Kidney epithelial cell (primary cell): Measurements from ENCODE around the gene LIPH. TPM values are rescaled to one million over a fixed set of nuclear protein-coding genes. Genes with fewer than 3 reads are reported as not detected.

Experiments
- DNase-seq: peaks from one replicate; pipeline ENCODE4 v3.0.0-alpha.2; 2010; ENCODE audit warnings: low read depth
- H3K27me3 ChIP-seq: 2 replicates; pipeline ENCODE4 v1.6.0; 2011; ENCODE audit warnings: low read length; ENCODE audit not compliant: control insufficient read depth, insufficient read depth
- H3K36me3 ChIP-seq: 2 replicates; pipeline ENCODE4 v1.5.1; 2011; ENCODE audit warnings: low read length; ENCODE audit not compliant: control insufficient read depth, insufficient read depth
- H3K4me3 ChIP-seq: 2 replicates; pipeline ENCODE4 v1.5.1; 2011; ENCODE audit warnings: low read depth, mild to moderate bottlenecking, control low read depth, low read length
- CTCF ChIP-seq: IDR thresholded peaks from 2 replicates; pipeline ENCODE4 v1.5.1; 2011; ENCODE audit warnings: mild to moderate bottlenecking, moderate library complexity, low read length, control low read depth, inconsistent platforms; ENCODE audit not compliant: insufficient read depth, poor library complexity, severe bottlenecking
- total RNA-seq: library from RNA; depleted of rRNA; stranded (reverse); fragments of >200 nt; gene quantifications from 2 replicates; pipeline ENCODE4 v1.2.3, GENCODE V29; 2015

LIPH gene
- total RNA-seq, 1 donor from 2014 or later, result 4.3 TPM

GRCh38 chr3:185508335-185508991, 43.9 kb downstream of the LIPH start:
- H3K36me3 ChIP-seq, result no peaks in the 10 kb centered on the region
- no peak for DNase-seq
- H3K27me3 ChIP-seq, result no peaks in the 10 kb centered on the region
- H3K4me3 ChIP-seq, result no peak overlapping the region
- no peak for TF ChIP-seq CTCF

DNA sequence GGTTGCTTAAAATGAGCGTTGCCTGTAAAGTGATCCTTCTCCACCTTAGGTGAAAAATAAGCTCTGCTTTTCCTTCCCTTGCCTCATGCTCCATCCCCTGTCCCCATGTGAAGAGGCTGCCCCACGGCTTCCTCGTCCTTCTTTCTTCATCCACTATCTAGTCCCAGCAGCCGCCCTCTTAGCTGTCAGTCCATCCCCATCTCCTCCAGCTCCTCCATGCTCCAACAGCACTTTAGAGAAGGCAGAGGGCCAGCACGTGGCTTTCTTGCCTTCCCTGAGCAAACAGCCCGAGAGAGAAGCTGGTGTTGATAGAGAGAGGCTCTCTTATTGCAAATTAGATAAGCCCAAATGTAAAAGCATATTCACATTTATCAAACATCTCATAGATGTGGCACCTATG, 44.5 kb downstream of the LIPH start:
- no peaks in the 10 kb centered on the region for H3K27me3 ChIP-seq
- H3K36me3 ChIP-seq, result no peaks in the 10 kb centered on the region
- DNase-seq, result no peak
- no peak overlapping the region for H3K4me3 ChIP-seq
- TF ChIP-seq CTCF, result no peak

DNA sequence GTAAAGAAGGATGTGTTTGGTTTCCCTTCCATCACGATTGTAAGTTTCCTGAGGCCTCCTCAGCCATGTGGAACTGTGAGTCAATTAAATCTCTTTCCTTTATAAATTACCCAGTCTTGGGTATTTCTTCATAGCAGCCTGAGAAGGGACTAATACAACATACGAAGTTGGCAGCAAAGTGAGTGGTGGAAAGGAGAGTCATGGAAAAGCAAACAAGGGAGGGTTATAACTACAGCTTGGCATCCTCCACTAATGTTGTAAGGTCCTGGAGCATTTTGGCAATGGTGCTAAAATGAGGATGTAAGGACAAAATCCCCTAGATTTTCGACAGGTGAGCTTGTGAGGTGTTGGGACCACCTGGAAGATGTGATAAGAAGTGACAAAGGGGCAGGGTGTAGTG, 47.8 kb downstream of the LIPH start:
- Histone ChIP-seq H3K27me3 (no peaks in the 10 kb centered on the region), H3K36me3 (no peaks in the 10 kb centered on the region), H3K4me3 (no peak overlapping the region)
- no peak for TF ChIP-seq CTCF
- DNase-seq, result no peak

GRCh38 chr3:185503521-185503920, 48.9 kb downstream of the LIPH start:
- Histone ChIP-seq H3K27me3 (no peaks in the 10 kb centered on the region), H3K4me3 (no peak overlapping the region), H3K36me3 (no peaks in the 10 kb centered on the region)
- no peak for DNase-seq
- TF ChIP-seq CTCF, result no peak

DNA sequence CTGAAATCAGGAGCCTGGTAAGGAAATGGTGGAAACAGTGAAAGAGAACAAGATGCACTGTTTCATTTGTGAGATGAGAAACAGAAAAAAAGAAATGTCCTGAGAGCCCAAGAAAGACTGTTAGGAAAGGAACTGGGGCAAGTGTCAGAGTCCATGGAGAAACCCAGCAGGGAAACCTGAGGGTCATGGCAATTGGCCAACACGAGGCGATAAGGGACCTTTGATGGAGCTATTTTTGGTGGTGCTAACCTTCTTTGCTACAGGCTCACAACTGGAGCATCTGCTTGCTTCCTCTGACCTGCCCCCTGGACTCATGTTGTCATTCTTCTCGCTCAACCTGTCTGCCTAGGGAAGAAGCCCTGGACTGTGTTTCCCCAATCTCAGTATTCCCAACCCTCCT, 49.4 kb downstream of the LIPH start:
- no peak for TF ChIP-seq CTCF
- no peaks in the 10 kb centered on the region for H3K36me3 ChIP-seq
- no peak overlapping the region for H3K4me3 ChIP-seq
- DNase-seq, result no peak
- no peaks in the 10 kb centered on the region for H3K27me3 ChIP-seq
